ENCODE data around the gene BBS1.
"Not testable (repeated sequence)": the region's sequence is repeated elsewhere in the genome, so short reads cannot be mapped to it uniquely, and the experiment has no call there.

BBS1 gene

GRCh38 chr11:66529069-66529468 is 18.6 kb downstream of the BBS1 start:
- DNase-seq = no peak

GRCh38 chr11:66529655-66530054 is 19.2 kb downstream of the BBS1 start:
- no peak for DNase-seq

DNA sequence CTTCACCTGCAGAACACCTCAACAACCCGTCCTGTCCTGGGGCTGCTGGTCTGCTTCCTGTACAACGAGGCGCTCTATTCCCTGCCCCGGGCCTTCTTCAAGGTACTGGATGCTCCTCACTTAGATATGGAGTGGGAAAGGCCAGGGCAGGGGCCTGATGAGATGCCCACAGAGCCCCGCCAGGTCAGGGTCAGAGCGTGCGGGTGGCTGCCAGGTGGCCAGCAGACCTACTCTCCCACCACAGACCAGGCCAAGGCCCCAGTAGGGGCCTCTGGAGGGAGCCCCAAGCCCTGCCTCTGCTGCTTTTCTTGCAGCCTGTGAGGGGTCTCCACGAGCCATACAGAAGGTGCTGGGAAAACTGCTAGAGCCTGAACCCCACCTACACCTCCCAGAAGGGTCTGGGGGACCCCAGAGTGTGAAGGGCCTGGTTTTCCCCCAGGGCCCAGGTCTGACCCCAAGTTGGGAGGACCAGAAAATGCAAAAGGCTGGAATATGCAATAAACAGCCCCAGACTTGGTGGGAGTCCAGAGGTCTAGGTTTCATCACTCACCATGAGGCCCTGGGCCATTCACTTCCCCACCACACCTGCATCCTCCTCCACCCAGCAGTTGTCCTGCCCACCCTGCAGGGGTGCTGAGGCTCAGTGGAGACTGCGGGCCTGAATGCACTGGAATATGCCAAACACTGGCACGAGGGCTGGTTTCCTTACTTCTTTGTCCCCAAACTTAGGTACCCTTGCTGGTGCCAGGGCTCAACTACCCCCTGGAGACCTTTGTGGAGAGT is 20.7 kb downstream of the BBS1 start:
- DNase-seq = no peak

GRCh38 chr11:66531841-66532240 is 21.4 kb downstream of the BBS1 start:
- DNase-seq = no peak

- no peak for DNase-seq
Observed at GRCh38 chr11:66532784-66533183, 22.3 kb downstream of the BBS1 start.

DNA sequence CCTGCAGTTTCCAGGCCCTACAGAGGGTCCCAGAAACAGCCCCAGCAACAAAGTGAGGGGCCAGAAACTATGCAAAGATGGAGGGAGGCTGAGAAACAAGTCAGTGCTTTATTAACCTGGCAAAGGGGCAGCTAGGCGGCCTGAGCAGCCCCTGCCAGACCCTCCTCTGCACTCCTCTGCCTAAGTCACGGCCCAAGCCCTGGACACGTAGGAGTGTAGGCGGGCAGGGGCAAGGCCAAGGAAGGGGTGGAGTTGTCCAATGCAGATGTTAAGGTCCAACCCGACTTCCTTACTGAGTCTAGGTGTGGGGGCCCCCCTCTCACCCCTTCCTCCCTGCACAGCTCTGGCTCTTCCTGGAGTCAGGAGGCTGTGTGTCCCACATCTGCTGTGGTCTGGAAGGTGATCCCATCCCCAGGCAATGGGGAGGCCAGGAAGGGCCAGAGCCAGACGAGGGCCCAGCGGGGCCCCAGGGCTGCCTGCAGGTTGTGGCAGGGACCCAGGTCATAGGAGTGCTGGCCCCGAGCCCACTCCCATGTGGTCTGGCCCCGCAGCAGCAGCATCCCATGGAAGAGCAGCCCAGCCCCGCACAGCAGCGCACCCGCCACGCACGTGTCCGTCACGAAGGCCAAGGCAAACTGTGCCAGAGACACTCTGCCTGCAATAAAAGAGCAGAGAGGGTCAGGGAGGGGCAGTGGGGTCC is 28.9 kb downstream of the BBS1 start:
- no peak for DNase-seq

- no peak for DNase-seq
Observed at GRCh38 chr11:66539870-66540213, 29.4 kb downstream of the BBS1 start.

GRCh38 chr11:66540598-66540997 is 30.2 kb downstream of the BBS1 start:
- DNase-seq = not testable (repeated sequence)

GRCh38 chr11:66541892-66542291 is 31.5 kb downstream of the BBS1 start:
- DNase-seq = no peak

- no peak for DNase-seq
Observed at GRCh38 chr11:66542362-66542761, 31.9 kb downstream of the BBS1 start.

DNA sequence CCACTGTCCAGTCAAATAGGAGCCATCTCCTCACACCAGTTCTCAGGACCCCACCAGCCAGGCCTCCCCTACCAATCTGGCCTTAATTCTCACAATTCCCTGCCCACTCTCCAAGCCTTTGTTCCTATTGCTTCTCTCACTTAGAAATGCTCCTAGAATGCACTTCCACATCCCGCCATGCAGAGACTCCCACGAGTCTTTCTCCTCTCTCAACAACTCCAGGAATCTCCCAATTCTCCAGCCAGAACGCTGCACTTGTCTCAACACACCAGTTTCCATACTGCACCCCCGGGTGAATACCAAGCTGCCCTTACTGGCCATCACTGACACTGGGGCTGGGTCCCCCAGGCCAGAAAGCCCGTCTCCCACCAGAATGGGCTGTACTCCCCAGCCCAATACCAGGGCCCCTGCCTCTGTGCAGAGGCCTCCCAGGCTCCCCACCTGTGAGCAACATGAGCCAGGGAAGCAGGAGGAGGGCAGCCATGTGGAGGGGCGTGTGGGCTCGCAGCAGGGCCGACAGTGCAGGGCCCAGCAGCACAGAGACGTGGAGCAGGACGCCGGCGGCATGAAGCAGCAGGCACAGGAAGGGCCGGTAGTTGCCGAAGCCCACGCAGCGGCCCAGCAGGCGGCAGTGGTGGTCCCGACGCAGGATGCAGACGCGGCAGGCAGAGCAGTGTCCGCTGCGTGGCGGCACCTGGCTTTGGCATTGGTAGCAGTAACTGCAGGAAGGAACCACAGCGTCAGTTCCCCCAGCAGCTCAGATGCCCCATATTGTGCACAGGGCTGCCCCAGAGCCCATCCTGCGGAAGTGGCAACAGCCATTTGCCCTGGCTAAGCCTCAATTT is 33.0 kb downstream of the BBS1 start:
- no peak for DNase-seq

- DNase-seq = not testable (repeated sequence)
Observed at GRCh38 chr11:66544952-66545351, 34.5 kb downstream of the BBS1 start.

DNA sequence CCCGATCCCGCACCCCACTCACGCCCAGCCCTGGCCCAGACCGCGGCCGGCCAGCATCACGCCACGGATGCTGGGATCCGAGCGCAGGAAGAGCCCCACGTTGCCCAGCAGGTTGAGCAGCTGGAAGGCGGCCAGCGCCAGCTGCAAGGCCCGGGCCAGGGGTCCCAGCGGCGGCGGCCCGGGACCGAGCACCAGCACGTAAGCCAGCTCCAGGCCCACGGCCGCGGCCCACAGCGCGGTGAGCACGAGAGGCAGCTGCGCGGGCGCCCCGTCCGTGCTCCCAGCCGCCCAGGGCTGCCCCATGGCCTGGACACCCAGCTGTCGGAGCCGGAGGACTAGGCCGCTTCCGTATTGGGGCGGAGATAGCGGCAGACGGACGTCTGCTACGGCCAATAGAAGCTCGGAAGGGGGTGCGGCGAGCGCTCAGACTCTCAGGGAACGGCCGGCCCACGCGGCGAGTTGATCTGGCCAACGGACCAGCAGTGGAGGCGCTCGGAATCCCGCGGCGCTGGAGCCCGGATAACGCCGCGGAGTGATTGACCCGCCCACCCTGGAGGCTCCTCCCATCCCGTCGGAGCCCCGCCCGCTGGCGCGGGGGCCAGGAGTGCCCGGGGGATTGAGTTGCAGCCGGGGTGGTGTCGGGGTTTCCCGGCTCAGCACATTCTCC is 35.4 kb downstream of the BBS1 start, which contains the start of gene ZDHHC24:
Gene ZDHHC24, minus strand, starts transcription at position 348 of the 667 bp plus-strand sequence. Its CDS starts 45 bp downstream, at position 303.
- peak; percentile 92 for DNase-seq

GRCh38 chr11:66546368-66546965 is 36.0 kb downstream of the BBS1 start, which contains the start of gene ACTN3:
ACTN3 (plus strand) TSS chr11:66546903; CDS start chr11:66546938, 35 bp downstream.
- DNase-seq = no peak

DNA sequence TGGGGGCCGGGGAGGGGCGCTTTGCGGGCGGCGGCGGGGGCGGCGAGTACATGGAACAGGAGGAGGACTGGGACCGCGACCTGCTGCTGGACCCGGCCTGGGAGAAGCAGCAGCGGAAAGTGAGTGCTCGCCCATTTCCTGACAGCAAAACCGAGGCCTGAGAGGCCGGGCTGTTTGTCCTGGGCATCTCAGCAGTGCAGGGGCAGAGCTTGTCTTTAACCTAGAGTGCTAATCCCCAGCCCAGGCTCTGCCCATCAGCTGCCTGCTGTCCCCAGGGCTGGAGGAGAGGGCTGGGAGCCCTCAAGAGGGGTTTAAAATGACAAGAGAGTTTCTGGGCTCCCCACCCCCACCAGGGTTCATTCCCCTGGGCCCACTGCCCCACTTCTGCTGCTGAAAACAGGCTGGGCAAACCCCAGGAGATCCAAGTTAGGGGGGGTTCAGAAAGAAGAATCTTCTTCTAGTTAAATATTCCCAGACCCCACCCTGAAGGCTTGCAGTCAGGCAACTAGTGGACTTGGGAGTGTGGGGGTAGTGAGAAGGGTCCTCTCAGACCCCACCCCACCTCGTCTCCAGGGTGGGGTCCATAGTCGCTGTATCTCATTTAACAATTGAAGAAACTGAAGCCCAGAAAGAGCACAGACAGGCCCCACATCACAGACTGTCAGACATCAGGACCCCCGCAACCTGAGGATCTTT is 36.7 kb downstream of the BBS1 start:
- no peak for DNase-seq

- no peak for DNase-seq
Observed at GRCh38 chr11:66547662-66548009, 37.2 kb downstream of the BBS1 start.

DNA sequence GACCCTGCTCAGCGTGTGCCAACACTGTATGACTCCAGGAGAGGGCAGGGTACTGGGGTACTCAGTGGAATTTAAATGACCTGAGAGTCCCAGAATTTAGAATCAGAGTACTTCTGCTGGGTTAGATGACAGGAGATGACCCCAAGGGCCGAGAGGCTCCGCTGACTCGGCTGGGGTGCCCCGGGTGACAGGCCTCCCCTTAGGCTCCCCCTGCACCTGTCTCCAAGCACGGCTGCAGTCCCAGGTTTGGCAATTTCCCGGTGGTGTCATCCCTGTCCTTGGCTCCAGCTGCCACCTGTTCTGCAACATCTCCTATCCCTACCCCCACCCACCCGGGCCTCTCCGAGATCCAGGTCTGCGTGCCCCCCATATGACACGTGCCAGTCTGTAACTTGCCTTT is 37.6 kb downstream of the BBS1 start:
- no peak for DNase-seq

DNA sequence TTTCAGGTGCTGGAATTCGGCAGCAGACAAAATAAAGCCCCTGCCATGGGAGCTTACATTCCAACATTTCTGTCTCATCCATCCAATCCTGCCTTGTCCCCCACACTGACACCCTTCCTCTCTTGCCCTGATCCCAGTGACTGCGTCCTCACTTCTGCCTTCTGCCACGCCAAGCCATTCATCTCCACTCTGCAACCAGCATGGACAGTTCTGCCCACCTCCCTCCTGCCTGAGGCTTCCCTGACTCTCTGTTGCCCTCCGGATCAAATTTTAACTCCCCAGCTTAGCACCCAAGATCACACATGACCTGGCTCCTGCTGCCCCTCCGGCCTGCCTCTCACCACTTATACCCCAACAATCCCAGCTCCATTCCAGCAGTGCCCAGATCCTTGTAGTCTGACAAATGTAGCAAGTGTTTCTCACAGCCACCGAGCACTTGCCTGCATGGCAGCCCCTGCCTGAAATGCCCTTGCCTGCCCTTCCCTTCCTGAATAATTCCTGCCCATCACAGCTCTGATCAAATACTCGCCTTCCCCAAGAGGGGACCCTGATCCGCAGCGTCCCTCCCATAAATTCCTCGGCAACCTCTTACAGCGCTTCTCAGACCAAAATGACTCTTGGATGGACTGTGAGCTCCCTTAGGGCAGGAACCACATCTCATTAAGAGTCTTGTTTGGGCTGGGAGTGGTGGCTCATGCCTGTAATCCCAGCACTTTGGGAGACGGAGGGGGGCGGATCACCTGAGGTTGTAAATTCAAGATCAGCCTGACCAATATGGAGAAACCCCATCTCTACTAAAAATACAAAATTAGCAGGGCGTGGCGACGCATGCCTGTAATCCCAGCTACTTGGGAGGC is 38.6 kb downstream of the BBS1 start:
- DNase-seq = no peak

DNA sequence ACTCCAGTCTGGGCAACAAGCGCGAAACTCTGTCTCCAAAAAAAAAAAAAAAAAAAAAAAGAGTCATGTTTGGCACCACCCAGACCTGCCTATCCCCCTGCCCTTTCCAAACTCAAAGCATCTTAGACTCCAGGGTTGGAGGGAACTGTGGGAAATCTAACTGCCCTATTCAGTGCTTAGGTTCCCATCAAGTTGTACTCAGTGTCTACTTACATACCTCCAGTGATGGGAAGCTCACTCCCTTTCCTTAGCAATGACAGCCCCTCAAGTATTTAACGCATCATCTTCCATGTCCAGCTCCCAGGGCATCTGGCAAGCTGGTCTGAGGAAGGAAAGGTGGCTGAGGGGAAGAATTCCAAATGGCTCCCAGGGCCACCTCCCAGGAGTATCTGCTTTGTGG is 39.3 kb downstream of the BBS1 start:
- DNase-seq = no peak

DNA sequence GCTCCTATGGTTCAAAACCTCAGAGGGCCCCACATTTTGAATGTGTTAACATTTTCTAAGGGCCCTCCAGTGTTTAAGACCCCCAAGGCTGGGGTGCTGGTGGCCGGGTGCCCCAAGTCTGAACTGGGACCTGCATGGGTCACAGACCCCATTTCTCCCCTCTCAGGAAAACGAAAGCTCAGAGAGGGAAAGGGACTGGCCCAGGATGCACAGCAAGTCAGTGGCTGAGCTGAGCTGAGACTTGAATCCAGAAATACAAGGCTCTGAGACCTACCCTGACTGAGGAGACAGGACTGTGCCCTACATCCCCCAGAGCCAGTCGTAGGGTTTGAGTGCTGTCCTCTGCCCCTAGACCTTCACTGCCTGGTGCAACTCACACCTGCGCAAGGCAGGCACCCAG is 40.5 kb downstream of the BBS1 start:
- no peak for DNase-seq

DNA sequence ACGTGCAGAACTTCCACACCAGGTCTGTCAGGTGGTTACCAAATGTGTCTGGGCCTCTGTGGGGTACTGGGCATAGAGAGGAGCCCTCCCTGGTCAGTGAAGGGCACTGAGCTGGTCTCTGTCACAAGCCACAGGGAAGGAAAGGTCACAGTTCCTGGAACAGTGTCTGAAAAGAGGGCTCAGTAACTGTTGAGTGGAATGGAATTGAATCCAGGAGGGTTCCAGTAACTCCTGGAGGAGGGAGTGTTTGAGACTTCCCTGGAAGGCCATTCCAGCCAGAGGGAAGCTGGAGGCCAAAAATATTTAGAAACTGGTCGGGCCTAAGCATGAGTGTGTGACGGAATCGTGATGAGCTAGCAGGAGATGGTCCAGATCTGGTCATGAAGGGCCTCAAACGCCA is 44.2 kb downstream of the BBS1 start:
- no peak for DNase-seq
